Adrenal gland (tissue), 5 donors: ENCODE results near the gene ERF.

Experiments used
- POLR2A ChIP-seq, 2 donors: fragments of 450-650 bp; IDR thresholded peaks; one replicate each; pipeline ENCODE4 v1.6.1; 2017; ENCODE audit warnings: antibody characterized with exemption in 2 of 2, mild to moderate bottlenecking in 2 of 2, moderate library complexity in 1 of 2
- TF ChIP-seq, protein P1 (sequence below), 6 experiments: fragments of 450-650 bp in 4 of 6; fragments of 200-600 bp in 2 of 6; sonication (generic) in 1 of 6; IDR thresholded peaks; 1 replicate in 5 of 6; 2 replicates in 1 of 6; pipeline versions ENCODE4 v1.5.1 to v1.8.0; 2016 to 2021; ENCODE audit warnings: antibody characterized with exemption in 6 of 6, mild to moderate bottlenecking in 2 of 6, moderate library complexity in 1 of 6
- donor health status: DM: no; HTN: no; CAD: no.

DNA sequence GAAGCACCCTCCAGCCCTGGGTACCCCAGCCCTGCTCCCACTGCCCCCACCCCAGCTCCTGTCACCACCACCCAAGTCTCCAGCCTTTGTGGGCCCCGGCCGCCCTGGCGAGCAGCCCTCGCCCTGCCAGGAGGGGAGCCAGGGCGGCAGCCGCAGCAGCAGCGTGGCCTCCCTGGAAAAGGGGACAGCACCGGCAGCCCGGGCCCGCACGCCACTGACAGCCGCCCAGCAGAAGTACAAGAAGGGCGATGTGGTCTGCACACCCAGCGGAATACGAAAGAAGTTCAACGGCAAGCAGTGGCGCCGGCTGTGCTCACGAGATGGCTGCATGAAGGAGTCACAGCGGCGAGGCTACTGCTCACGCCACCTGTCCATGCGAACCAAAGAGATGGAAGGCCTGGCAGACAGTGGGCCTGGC, 18.1 kb upstream of the ERF start:
- TF ChIP-seq, protein P1, sequence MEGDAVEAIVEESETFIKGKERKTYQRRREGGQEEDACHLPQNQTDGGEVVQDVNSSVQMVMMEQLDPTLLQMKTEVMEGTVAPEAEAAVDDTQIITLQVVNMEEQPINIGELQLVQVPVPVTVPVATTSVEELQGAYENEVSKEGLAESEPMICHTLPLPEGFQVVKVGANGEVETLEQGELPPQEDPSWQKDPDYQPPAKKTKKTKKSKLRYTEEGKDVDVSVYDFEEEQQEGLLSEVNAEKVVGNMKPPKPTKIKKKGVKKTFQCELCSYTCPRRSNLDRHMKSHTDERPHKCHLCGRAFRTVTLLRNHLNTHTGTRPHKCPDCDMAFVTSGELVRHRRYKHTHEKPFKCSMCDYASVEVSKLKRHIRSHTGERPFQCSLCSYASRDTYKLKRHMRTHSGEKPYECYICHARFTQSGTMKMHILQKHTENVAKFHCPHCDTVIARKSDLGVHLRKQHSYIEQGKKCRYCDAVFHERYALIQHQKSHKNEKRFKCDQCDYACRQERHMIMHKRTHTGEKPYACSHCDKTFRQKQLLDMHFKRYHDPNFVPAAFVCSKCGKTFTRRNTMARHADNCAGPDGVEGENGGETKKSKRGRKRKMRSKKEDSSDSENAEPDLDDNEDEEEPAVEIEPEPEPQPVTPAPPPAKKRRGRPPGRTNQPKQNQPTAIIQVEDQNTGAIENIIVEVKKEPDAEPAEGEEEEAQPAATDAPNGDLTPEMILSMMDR (IDR thresholded peaks at IDR 0.05): no peak
- no peak for TF ChIP-seq POLR2A (IDR thresholded peaks at IDR 0.05)
